Neural cell (in vitro differentiated cells): Measurements from ENCODE around the gene ZNF774.
"Not testable (repeated sequence)": the region's sequence is repeated elsewhere in the genome, so short reads cannot be mapped to it uniquely, and the experiment has no call there.

Experiments
- EP300 ChIP-seq: fragments of 450-650 bp; conservative IDR thresholded peaks from 2 replicates; pipeline ENCODE4 v1.6.1; 2014; ENCODE audit warnings: antibody characterized with exemption, mild to moderate bottlenecking, moderate library complexity; ENCODE audit not compliant: poor library complexity, severe bottlenecking
- POLR2AphosphoS5 ChIP-seq: IDR thresholded peaks from 2 replicates; pipeline ENCODE4 v1.6.1; 2012
- RAD21 ChIP-seq: fragments of 450-650 bp; conservative IDR thresholded peaks from 2 replicates; pipeline ENCODE4 v1.6.1; 2014; ENCODE audit warnings: antibody characterized with exemption, mild to moderate bottlenecking, moderate library complexity
- TAF1 ChIP-seq: IDR thresholded peaks from 2 replicates; pipeline ENCODE4 v1.6.1; 2012; ENCODE audit warnings: low read depth
- TF ChIP-seq, protein P1 (sequence below): fragments of 450-650 bp; IDR thresholded peaks from 2 replicates; pipeline ENCODE4 v1.5.1; 2014; ENCODE audit warnings: antibody characterized with exemption, mild to moderate bottlenecking, moderate library complexity; ENCODE audit not compliant: poor library complexity, severe bottlenecking
- TF ChIP-seq, protein P2 (sequence below): IDR thresholded peaks from 2 replicates; pipeline ENCODE4 v1.6.1; 2012; ENCODE audit warnings: borderline replicate concordance

- TF ChIP-seq, protein P1, sequence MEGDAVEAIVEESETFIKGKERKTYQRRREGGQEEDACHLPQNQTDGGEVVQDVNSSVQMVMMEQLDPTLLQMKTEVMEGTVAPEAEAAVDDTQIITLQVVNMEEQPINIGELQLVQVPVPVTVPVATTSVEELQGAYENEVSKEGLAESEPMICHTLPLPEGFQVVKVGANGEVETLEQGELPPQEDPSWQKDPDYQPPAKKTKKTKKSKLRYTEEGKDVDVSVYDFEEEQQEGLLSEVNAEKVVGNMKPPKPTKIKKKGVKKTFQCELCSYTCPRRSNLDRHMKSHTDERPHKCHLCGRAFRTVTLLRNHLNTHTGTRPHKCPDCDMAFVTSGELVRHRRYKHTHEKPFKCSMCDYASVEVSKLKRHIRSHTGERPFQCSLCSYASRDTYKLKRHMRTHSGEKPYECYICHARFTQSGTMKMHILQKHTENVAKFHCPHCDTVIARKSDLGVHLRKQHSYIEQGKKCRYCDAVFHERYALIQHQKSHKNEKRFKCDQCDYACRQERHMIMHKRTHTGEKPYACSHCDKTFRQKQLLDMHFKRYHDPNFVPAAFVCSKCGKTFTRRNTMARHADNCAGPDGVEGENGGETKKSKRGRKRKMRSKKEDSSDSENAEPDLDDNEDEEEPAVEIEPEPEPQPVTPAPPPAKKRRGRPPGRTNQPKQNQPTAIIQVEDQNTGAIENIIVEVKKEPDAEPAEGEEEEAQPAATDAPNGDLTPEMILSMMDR, result not testable (repeated sequence)
- not testable (repeated sequence) for TF ChIP-seq TAF1, EP300, RAD21, POLR2AphosphoS5
- TF ChIP-seq, protein P2, sequence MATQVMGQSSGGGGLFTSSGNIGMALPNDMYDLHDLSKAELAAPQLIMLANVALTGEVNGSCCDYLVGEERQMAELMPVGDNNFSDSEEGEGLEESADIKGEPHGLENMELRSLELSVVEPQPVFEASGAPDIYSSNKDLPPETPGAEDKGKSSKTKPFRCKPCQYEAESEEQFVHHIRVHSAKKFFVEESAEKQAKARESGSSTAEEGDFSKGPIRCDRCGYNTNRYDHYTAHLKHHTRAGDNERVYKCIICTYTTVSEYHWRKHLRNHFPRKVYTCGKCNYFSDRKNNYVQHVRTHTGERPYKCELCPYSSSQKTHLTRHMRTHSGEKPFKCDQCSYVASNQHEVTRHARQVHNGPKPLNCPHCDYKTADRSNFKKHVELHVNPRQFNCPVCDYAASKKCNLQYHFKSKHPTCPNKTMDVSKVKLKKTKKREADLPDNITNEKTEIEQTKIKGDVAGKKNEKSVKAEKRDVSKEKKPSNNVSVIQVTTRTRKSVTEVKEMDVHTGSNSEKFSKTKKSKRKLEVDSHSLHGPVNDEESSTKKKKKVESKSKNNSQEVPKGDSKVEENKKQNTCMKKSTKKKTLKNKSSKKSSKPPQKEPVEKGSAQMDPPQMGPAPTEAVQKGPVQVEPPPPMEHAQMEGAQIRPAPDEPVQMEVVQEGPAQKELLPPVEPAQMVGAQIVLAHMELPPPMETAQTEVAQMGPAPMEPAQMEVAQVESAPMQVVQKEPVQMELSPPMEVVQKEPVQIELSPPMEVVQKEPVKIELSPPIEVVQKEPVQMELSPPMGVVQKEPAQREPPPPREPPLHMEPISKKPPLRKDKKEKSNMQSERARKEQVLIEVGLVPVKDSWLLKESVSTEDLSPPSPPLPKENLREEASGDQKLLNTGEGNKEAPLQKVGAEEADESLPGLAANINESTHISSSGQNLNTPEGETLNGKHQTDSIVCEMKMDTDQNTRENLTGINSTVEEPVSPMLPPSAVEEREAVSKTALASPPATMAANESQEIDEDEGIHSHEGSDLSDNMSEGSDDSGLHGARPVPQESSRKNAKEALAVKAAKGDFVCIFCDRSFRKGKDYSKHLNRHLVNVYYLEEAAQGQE, result not testable (repeated sequence)
These were observed 58.2 kb downstream of the ZNF774 start for GRCh38 chr15:90410316-90410715.
